Endometrial microvascular endothelial cells (primary cell): Measurements from ENCODE around the gene SLC25A20. TPM values are rescaled to one million over a fixed set of nuclear protein-coding genes. Genes with fewer than 3 reads are reported as not detected.
"Not testable (repeated sequence)": the region's sequence is repeated elsewhere in the genome, so short reads cannot be mapped to it uniquely, and the experiment has no call there.

Experiments used
- in situ Hi-C: cut with HindIII; loops from 2 replicates; pipeline ENCODE4 v1.10.0; 2017; ENCODE audit warnings: low sequenced_read_pairs, low pct_unique_long_range_greater_than_20kb; ENCODE audit errors: inconsistent ontology term
- total RNA-seq: library from RNA; depleted of rRNA; stranded (reverse); fragments of >200 nt; gene quantifications from one replicate; pipeline ENCODE4 v1.2.3, GENCODE V29; 2015; ENCODE audit errors: inconsistent ontology term

SLC25A20 gene
- total RNA-seq, 1 donor from 2014 or later, result 43.4 TPM

GRCh38 chr3:48851407-48851806 lies 47.3 kb downstream of the SLC25A20 start:
- in situ Hi-C loops, result no loop called here

GRCh38 chr3:48848816-48849515 lies 49.7 kb downstream of the SLC25A20 start:
- in situ Hi-C loops, result no loop called here

DNA sequence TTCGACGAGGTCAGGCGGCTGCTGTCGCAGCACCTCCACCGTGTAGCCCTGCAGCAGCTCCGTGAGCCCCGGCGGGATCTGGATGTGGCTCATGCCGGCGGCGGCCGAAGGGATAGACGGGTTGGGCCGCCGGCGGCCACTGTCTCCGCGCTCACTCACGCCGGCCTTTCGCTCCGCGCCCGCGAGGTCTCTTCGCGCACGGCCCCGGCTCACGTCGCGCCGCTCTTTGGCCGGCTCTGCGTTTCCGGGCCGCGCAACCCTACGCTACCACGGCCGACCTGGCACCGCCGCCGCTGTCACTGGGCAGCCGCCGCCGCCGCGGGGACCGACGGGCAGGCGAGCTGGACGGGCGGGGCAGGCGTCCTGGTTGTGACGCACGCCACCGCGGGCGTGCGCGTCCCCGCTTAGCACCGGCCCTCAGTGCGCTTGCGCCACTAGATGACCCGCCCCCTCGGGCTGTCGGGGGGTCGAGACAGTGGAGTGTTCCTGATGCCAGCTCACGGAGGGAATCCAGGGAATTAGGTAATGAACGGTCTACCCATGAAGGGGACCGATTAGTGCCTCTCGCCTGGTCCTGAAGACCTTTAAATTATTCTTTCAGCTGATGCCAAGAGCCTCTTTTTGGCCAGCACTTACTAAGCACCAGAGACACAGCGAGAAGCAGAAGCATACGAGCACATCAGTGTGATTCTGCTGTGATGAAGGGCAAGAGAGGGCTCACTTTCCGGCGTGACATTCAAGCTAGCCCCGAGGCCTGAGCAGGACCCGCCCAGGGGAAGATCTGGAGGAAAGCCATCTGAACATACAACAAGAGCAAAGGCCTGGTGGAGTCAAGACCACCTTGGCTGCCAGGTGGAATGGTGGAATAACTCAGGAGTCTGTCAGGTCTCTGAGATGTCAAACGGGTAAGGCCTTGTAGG lies 50.9 kb downstream of the SLC25A20 start, which contains the start of gene PRKAR2A:
TSS of gene PRKAR2A (minus strand) at position 371 of the 920 bp plus-strand sequence. CDS start at position 93, 278 bp downstream.
- in situ Hi-C loops, result no loop called here

- in situ Hi-C loops, result no loop called here
These were observed 51.6 kb downstream of the SLC25A20 start for GRCh38 chr3:48847053-48847503.

GRCh38 chr3:48845170-48845569 lies 53.5 kb downstream of the SLC25A20 start:
- in situ Hi-C loops, result no loop called here

- in situ Hi-C loops, result no loop called here
These were observed 61.5 kb downstream of the SLC25A20 start for GRCh38 chr3:48837163-48837562.

DNA sequence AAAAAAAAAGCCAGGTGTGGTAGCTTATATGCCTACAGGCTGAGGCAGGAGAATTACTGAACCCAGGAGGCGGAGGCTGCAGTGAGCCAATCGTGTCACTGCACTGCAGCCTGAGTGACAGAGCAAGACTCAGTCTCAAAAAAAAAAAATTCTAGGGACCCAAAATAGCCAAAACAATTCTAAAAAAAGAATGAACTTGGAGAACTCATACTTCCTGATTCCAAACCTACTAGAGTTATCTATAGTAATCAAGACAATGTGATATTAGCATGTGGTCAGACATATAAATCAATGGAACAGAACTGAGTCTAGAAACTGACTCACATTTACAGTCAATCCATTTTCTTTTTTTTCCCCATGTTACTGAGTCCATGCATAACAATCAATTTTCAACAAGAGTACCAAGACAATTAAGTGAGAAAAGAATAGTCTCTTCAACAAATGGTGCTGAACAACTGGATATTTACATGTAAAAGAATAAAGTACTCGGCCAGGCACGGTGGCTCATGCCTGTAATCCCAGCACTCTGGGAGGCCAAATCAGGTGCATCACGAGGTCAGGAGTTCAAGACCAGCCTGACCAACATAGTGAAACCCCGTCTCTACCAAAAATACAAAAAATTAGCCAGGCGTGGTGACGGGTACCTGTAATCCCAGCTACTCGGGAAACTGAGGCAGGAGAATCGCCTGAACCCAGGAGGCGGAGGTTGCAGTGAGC lies 62.9 kb downstream of the SLC25A20 start:
- in situ Hi-C loops, result no loop called here

GRCh38 chr3:48832684-48833083 lies 66.0 kb downstream of the SLC25A20 start:
- in situ Hi-C loops, result no loop called here

DNA sequence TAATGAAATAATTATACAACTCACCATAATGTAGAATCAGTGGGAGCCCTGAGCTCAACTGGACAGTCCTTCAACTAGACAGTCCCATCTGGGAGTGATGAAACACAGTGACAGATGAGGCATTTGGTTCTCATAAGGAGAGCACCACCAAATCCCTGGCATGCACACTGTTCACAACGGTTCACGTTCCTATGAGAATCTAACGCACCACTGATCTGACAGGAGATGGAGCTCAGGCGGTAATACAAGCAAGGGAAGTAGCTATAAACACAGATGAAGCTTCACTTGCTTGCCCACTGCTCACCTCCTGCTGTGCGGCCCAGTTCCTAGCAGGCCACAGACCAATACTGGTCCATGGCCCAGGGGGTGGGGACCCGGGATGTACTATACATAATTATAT lies 68.0 kb downstream of the SLC25A20 start:
- in situ Hi-C loops, result no loop called here

GRCh38 chr3:48829525-48829924 lies 69.2 kb downstream of the SLC25A20 start:
- in situ Hi-C loops, result not testable (repeated sequence)

DNA sequence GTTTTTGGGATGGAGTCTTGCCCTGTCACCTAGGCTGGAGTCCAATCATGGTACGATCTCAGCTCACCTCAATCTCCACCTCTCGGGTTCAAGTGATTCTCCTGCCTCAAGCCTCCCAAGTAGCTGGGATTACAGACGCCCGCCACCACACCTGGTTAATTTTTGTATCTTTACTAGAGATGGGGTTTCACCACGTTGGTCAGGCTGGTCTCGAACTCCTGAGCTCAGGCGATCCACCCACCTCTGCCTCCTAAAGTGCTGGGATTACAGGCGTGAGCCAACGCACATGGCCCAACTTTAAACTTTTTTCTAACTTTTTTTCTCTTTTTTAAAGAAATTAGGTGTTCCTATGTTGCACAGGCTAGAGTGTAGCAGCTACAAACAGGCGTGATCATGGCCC lies 70.8 kb downstream of the SLC25A20 start:
- in situ Hi-C loops, result not testable (repeated sequence)

DNA sequence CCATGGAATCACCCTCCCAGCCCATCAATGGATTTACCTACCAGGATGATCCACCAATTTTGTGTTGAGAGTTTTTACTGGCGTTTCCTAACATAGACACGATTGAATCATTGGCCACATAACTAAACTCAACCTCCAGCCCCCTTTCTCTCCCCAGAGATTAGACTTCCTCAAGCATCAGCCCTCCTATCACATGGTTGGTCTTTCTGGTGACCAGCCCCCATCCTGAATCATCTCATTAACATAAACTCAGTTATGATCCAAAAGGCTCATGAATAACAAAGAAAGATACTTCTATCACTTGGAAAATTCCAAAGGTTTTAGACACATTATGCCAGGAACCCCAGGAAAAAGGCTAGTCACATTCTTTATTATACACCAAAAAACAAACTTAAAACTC lies 72.2 kb downstream of the SLC25A20 start:
- in situ Hi-C loops, result no loop called here

GRCh38 chr3:48820612-48821324 lies 77.9 kb downstream of the SLC25A20 start:
- in situ Hi-C loops, result no loop called here

GRCh38 chr3:48819234-48820221 lies 79.2 kb downstream of the SLC25A20 start:
- in situ Hi-C loops, result no loop called here

DNA sequence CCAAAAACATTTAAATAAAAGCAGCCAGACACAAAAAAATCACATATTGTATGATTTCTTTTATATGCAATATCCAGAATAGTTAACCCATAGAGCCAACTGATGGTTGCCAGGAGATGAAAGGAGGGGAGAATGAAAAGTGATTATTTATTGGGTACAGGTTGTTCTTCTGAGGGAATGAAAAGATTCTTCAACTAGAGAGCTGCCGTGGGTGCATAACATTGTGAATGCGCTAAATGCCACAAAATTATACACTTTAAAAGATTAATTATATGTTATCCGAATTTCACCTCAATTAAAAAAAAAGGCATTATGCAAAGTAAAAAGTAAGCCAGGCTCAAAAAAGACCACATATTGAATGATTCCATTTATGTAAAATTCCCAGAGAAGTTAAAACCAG lies 87.2 kb downstream of the SLC25A20 start:
- in situ Hi-C loops, result no loop called here
